ENCODE measurements around the gene ARID3C.

DNA sequence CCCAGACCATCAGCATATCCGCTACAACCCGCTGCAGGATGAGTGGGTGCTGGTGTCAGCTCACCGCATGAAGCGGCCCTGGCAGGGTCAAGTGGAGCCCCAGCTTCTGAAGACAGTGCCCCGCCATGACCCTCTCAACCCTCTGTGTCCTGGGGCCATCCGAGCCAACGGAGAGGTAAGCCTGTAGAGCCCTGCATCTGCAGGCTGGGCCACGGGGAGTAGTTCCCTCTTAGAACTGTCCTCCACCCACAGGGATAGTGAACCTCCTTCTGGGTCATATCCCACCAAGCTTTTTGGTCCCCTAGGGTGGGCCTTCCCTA lies 18.2 kb upstream of the ARID3C start:
- TF ChIP-seq, protein P1, sequence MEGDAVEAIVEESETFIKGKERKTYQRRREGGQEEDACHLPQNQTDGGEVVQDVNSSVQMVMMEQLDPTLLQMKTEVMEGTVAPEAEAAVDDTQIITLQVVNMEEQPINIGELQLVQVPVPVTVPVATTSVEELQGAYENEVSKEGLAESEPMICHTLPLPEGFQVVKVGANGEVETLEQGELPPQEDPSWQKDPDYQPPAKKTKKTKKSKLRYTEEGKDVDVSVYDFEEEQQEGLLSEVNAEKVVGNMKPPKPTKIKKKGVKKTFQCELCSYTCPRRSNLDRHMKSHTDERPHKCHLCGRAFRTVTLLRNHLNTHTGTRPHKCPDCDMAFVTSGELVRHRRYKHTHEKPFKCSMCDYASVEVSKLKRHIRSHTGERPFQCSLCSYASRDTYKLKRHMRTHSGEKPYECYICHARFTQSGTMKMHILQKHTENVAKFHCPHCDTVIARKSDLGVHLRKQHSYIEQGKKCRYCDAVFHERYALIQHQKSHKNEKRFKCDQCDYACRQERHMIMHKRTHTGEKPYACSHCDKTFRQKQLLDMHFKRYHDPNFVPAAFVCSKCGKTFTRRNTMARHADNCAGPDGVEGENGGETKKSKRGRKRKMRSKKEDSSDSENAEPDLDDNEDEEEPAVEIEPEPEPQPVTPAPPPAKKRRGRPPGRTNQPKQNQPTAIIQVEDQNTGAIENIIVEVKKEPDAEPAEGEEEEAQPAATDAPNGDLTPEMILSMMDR (IDR thresholded peaks at IDR 0.05; ENCODE audit: poor library complexity) = no peak
- no peak for TF ChIP-seq EZH2 (IDR thresholded peaks at IDR 0.05; ENCODE audit: borderline replicate concordance)
